GM19324 (cell line): Measurements from ENCODE around the gene RSPH9.
"Not testable (repeated sequence)": the region's sequence is repeated elsewhere in the genome, so short reads cannot be mapped to it uniquely, and the experiment has no call there.

Experiments used
- ATAC-seq: cut with Tn5 transposase; IDR thresholded peaks from one replicate; pipeline ENCODE4 v1.9.1; 2021; ENCODE audit warnings: mild to moderate bottlenecking, moderate library complexity; ENCODE audit not compliant: unreplicated experiment, low FRiP score

Gene RSPH9

DNA sequence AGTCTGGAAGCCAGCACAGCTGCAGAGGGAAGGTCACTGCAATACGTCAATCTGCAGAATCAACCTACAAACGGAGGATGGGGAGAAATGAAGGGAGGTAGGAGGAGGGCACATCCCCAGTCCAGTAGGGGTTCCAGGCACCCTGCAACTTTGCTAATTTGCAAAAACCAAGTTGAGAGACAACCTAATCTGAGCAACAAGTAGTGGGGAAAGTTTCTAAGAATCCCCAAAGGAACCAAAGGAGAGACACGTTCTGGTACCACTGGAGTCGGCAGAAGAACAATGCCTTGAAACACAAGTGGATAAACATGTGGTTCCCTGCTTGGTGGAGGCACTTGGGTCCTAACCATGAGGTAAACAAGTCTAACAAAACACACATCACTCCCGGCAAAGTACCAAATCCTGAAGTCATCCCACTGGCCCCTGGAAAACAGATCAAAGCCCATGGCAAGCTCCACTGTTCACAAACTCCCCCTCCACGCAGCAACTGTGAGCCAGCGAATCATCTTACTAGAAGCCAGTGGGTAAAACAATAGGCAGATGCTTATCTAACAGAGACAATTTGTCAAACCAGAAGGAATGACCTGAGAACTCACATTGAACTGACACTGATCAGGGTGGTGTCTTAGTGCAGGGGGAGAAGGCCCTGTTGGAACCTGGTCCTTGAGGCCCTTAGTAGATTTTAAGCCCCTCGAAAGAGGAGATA is 38.0 kb downstream of the RSPH9 start:
- no peak for ATAC-seq

DNA sequence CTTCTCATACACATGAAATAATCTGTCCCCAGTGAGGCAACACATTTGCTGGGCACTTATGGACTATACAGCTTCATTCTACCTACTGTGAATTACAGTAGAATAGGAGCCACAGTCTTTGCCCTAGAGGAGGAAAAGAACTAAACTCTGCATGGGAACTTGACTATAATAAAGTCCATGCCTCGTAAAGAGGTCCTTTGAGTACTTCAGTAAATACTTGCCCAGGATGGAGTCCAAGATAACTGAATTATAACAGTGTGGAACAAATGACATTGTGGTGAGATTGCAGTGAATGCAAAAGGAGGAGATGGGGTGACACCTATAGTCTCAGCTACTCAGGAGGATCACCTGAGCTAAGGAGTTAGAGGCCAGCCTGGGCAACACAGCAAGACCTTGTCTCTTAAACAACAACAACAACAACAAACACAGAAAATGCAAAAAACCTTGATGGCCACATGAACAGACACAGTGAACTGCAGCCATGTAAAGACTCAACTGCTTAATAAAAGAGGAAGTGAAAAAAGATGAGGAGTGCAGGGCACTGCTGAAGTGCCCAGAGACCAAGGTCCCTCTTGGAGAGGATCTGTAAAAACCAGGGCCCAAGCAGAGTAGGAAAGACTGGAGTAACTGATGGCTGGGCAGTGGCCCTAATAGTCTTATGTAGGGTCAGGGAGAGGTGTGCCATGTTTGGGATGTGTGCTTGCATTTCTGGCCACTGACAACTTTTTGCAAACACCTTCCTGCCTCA is 39.0 kb downstream of the RSPH9 start:
- no peak for ATAC-seq

DNA sequence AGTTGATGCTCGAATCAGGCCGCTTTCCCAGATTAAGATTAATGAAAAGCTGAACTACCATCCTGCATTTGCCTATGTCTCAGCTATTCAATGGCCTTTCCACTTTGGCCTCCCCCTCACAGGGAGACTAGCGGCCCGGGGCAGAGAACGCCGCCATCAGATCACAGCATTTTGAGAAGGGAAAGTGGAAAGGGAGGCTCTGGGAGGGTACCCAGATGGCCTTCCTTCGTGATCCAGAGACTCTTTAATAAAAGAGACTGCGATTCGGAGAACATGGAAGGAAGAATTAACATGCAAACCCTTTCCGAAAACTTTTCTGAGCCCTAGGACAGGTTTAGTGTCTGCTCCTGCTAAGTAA is 42.2 kb downstream of the RSPH9 start:
- no peak for ATAC-seq

DNA sequence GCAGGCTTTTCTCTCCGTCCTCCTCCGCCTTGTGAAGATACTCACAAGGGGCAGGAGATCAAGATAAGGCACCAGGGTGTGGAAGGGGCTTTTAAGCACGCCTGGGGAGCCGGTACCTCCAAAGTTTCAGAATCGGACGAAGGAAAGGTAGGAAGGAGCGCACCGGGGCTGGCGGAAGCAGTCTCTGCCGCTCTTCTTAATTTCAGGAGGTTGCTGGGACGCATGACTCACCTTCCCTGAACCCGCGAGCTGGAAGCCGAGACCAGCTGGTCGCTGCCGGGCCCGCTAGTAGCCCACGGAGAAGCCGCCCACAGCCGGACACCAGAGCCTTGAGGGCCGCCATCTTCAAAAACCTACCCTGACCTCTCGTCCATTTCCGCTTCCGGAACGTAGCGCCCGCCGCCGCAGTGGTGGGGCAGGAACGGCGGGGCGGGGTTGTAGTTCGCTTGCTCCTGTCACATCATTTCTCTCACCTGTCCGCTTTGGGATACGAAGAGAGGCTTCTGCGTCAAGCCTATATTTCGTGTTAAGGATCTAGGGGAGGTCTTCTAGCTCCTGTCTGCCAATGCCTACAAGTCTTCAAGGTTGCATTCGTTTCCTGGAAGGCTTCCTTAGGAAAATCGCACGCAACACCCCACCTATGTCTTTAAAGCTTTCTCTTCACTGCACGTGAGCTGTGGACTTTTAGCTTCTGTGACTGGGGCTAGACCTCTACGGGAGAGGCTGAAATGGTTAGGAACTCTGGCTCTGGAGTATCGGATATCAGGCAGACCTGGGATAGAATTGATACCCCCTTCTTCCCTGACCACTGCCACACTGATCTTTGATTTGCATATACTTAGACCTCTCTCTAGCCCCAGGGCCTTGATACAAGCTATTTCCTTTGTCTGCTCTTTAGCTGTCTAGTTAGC is 42.9 kb downstream of the RSPH9 start, which contains the start of gene MRPS18A:
MRPS18A (minus strand) TSS at position 355 of the 911 bp plus-strand sequence; CDS start at position 343, 12 bp downstream.
- ATAC-seq, result peak; percentile 87

DNA sequence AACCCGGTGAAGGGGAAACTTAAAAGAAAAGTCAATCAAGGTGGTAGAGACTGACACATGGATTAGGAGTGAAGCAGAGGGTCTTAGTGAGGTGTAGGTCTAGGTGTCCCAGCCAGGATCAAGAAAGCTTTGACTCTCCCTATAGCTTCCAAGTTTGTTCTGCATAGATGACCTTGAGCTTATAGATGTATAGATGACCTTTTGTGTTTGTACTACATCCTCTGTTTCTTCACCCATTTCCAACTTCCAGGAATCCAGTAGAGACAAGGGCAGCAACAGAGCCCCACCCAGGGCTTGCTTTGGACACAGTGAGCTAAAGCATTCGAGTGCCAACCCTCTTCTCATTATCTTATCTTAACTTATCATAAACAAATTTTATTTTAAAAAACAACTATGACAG is 44.6 kb downstream of the RSPH9 start:
- ATAC-seq, result no peak

DNA sequence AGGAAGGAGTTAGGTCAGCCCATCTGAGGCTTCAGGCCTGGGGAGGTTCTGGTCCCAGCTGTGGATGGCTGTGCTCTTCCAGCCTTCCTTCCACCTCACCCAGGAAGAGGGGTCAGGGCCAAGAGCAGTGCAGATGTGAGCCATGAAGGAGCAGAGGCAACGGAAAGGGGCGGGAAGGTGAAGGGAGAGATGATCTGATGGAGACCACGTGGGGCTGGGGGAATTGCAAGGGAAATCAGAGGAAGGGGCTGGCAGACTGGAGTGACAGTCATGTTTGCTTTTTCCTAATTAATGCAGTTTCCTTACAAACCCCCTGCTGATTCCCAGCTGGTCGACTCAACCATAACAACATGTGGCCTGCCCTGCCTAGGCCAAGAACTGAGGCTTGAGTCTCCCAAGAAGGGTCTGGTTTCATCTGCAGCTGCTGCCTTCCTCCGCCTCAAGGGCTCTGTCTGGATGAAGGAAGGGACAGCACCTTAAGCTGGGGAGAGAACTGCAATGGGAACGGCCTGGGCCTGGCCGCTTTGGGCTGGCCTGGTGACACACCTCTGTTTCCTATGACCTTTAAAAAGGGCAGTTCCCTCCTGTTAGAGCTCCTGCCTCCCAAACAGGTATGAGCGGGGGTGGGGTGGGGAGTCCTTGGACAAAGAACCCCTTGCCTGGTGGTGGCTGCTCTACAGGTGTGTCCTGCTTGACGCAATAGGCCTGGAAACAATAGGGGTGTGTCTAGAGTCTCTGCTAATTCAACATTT is 50.6 kb downstream of the RSPH9 start:
- no peak for ATAC-seq

DNA sequence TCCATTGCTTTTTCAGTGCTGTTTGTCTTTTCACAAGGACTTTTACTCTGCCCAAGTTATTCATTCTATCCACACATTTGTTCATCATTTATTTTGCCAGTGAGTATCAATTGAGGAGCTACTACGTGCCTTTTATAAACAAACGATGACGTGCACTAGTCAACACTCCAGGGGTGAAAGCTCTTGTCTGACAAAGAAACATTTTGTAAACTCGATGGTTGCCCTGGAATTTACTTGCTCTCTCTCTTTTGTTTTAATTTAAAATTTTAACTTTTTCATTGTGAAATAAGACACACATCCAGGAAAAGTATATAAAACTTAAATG is 51.1 kb downstream of the RSPH9 start:
- ATAC-seq, result no peak

DNA sequence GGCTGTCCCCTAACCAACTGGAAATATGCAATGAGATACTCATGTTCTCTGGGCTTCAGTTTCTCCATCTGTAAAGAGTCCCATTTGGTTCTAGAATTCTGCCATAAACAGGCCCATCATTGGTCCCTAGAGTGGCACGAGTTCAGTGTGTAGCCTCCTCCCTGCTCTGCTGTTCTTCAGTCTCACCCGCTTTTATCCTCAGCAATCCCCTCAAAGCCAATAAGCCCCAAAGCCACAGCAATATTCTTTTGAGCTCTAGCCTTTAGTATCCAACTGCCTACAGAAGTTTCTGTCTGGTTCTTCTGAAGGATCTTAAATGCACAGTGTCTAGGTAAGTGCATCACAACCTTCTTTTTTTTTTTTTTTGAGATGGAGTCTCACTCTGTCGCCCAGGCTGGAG is 52.6 kb downstream of the RSPH9 start:
- no peak for ATAC-seq

DNA sequence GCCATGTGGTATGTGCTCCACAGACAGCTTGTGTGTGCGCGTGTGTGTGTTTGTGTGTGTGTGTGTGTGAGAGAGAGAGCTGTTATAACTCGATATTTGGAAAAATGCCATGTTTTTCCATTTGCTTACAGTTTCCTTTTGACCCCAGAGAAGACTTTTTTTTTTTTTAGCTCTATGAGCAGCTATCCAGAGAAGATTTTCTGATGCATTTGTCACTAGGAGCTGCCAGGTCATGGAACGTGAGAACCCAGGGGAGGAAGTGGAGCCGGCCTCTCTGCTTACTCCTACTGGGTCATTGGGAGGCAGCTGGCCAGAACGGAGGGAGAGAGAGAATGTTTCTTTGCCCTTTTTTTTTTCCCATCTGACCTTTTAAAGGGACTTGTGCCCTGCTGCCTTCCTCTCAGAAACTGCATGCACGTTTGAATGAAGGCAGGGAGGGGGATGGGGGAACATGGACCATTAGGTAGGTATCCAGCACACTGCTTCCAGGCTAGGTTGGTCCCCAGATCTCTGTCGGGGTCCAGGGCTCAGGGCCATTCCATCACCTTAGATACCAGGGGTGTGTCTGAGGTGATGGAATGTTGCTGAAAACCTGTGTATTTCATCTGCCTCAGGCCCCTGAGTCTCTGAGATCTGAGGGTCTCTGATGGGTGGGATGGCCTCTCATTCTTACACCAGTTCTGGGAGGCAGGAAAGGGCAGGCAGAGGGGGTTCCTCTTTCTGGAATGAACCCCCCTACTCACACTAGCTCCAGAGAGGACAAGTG is 53.9 kb downstream of the RSPH9 start:
- ATAC-seq, result no peak

DNA sequence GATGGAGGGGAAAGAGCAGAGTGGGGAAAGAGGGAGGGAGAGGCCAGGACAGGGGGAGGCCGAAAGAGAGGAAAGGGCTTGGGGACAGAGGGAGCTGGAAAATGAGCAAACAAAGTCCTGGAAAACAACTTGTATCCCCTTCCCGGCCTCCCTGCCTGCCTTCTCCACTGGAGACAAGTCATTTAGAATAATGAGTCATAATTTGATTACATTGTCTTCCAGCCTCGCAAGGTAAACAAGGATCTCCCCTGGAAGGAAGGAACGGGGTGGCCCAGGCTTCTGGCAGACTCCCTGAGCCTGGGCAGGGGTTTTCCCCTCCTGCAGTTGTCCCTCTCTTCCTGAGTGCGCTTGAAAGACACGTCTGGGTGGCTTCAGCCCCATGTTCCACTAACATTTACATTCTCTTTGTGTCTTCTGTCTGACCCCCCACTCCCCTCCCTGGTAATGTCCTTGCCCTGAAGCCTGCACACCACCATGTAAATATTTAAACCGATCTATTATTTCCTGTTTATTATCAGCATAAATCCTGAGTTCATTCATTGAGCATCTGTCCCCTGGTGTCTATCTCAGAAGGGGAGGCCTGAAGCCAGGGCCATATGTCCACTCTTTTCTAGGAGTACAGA is 54.8 kb downstream of the RSPH9 start:
- ATAC-seq, result no peak

DNA sequence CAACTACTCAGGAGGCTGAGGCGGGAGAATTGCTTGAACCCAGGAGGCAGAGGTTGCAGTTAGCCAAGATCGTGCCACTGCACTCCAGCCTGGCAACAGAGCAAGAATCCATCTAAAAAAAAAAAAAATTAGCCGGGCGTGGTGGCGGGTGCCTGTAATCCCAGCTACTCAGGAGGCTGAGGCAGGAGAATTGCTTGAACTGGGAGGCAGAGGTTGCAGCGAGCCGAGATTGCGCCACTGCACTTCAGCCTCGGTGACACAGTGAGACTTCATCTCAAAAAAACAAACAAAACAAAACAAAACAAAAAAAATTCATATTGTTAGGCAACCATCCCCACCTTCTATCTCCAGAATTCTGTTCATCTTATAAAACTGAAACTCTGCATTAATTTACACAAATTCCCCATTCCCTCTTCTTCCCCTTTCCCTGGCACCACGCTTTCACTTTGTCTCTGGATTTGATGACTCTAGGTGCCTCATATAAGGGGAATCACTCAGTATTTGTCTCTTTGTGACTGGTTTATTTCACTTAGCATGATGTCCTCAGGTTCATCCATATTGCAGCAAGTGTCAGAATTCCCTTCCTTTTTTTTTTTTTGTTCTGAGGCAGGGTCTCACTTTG is 56.2 kb downstream of the RSPH9 start:
- not testable (repeated sequence) for ATAC-seq

DNA sequence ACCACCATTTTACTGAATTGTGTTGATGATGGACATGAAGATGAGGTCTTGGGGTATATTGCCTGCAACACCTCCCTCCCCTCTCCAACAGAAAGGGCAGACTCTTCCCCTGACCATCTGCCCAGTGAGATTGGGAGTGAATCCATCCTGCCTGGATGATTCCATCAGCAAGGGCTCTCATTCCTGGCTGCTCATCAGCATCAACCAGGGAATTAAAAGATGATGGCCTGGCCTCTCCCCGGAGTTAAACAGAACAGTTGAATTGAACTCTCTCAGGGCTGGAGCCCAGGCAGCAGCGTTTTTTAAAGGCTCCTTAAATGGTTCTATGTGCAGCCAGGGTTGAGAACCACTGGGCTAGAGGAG is 57.3 kb downstream of the RSPH9 start:
- no peak for ATAC-seq

DNA sequence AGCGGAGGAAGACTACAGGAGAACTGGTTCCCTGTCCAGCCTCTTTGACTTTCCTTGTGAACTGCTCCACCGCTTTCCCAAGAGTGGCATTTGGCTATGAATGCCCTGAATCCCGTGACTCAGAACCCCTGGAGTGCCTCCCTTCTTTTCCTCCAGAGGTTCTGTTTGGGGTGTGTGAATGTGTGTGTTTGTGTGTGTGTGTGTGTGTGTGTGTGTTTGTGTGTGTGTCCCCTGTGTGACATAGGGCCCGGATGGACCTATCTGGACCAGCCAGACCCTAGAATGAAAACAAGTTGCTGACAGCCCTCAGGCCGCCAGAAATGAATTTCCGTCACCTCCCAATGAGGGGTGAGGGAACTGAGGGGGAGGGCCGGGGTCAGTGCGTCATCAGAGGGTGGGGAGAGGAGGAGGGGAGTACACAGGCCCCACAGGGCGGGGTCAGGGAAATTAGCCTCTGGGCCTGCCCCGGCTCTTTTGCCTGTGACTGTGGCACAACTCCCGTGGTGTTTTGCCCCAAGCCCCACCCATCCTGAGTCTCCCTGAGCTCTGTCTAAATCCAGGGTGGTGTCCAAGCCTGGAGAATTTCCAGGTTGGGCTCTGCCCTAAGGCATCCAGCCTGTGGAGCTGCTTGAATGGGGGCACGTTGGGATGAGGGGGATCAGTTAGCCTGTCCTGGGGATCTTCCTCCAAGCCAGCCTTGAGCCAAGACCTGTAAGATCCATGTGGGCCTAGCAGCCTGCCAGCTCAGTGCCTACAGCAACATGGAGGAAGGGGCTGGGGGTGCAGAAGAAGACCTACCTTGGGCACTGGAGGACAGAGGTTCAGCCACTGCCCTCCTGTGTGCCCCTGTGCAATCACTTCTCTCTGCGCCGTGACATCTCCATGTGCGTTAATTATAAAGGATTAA is 58.0 kb downstream of the RSPH9 start:
- peak; percentile 41 for ATAC-seq

DNA sequence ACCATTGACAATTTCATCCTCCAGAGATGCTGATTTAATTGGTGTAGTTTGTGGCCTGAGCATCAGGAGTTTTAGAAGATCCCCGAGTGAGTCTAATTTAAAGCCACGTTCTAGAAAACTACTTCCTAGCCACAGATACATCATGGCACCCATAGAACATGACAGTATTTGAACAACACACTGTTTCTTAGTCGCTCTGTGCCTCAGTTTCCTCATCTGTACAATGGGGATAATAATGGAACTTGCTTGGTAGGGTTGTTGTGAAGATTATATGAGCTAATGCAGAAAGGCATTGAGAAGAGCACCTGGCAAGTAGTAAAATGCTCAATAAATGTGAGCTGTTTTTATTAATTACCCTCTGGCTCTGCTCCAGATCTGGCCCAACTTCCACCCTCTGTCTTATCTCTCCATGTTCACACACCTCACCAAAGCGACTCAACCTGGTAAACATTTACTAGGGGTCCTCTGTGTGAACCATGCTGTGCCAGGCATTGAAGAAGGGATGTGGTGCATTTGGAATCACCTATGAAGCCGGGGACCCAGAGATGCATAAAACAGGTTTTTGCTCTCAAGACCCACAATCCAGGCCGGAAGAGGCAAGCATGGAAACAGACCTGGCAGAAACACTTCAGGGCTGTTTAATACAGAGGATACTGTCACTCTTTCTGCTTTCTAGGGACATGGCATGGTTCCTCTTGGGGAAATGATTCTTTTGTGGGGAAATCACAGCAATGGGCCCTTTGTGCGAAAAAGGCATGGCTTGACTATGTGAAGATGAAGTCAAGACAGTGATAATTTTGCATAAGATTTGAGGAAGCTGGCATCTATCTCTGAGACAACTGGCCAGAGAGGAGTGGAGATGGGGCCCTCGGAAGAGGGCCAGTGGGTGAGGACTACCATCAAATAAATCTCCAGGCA is 58.9 kb downstream of the RSPH9 start:
- ATAC-seq, result no peak

DNA sequence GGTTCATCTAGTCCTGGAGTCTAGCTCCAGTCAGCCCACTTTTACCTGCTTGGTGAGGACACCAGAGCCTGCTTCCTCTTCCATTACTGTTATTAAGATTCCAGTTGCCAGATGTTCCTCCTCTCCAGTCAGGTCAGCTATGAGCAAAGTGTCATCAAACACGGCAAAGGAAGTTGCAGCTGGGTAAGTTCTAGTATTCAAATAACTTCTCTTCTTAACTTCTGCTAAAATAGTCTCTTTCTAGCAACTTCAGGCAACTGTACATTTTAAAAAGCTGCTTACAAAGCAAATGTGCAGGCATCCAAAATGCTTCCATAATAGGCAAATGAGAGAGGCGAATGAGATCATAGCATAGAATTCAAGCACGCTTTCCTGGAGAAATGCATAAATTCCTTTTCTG is 61.2 kb downstream of the RSPH9 start:
- no peak for ATAC-seq

DNA sequence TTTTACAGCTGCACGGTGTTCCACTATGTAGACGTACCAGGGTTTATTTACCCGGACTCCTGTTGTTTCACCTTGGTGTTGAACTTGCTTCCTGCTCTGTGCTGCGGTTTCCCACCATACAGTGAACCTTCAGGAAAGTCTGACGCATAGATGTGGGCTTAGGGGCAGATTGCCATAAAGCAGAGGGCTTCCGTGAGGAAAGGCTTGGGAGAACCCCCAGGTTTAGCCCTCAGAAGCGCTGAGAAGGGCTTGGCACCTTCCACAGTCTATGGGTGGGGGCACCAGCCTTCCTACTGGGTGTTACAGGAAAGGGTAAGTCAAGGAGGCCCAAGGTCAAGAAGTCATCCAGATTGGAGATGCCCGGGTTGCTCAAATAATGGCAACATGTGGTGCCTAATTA is 62.0 kb downstream of the RSPH9 start:
- no peak for ATAC-seq

DNA sequence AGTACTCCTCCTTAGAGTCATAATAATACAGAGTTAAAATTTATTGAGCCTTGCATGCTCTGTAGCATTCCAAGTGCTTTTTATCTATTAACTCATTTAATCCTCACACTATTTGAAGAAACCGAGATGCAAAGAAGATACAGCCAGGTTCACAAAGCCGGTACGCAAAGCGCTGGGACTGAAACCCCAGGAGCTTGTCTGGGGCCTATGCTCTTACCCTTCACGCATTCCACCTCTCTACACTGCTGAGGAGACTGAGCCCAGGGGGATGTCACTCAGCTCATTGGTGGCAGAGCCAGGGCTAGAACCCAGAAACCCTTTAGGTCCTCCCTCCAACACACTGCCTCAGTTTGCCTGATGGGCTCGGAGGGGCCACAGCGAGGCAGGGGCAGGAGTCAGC is 62.4 kb downstream of the RSPH9 start:
- no peak for ATAC-seq
